IMR-90 (cell line): Measurements from ENCODE around the gene SIRT5. TPM values are rescaled to one million over a fixed set of nuclear protein-coding genes. Genes with fewer than 3 reads are reported as not detected.
A peak's percentile ranks its signal among the peaks of the same experiment; 100 is the strongest.

ENCODE experiments used
- CEBPB ChIP-seq: IDR thresholded peaks from 2 replicates; pipeline ENCODE4 v1.6.1; 2012; ENCODE audit warnings: low read depth, low read length, improper control_type of control experiment
- FOS ChIP-seq: fragments of 150-350 bp; IDR thresholded peaks from 2 replicates; pipeline ENCODE4 v1.6.1; 2016; ENCODE audit warnings: low read depth, low read length
- MAZ ChIP-seq: IDR thresholded peaks from 2 replicates; pipeline ENCODE4 v1.6.1; 2012; ENCODE audit warnings: low read depth, mild to moderate bottlenecking, low read length, improper control_type of control experiment, moderate library complexity, borderline replicate concordance
- polyA plus RNA-seq, 3 experiments: library from polyadenylated mRNA; depleted of rRNA; stranded (reverse); fragments of >200 nt; gene quantifications; 2 replicates each; pipeline ENCODE4 v1.2.3, GENCODE V29; 2012; ENCODE audit warnings: low replicate concordance in 1 of 3
- total RNA-seq: library from RNA; depleted of rRNA; stranded (reverse); fragments of >200 nt; gene quantifications from 2 replicates; pipeline ENCODE4 v1.2.3, GENCODE V29; 2012
- TF ChIP-seq, protein P1 (sequence below): fragments of 150-350 bp; IDR thresholded peaks from 2 replicates; pipeline ENCODE4 v1.6.1; 2017; ENCODE audit warnings: mild to moderate bottlenecking, antibody characterized with exemption, low read length, low read depth

SIRT5 gene
- total and polyA plus RNA-seq, 2 of the 4 experiments (the other 2 are of a cell fraction), result 4.7 to 5.2 TPM

GRCh38 chr6:13614926-13615791, 40.8 kb downstream of the SIRT5 start, which contains the start of gene NOL7 (continued):
- TF ChIP-seq, protein P1, sequence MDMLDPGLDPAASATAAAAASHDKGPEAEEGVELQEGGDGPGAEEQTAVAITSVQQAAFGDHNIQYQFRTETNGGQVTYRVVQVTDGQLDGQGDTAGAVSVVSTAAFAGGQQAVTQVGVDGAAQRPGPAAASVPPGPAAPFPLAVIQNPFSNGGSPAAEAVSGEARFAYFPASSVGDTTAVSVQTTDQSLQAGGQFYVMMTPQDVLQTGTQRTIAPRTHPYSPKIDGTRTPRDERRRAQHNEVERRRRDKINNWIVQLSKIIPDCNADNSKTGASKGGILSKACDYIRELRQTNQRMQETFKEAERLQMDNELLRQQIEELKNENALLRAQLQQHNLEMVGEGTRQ, result peak; percentile 81
- TF ChIP-seq CEBPB (no peak), FOS (no peak), MAZ (peak; percentile 81; the same call in 1 of the 2 replicates)
